Sigmoid colon (tissue), 4 donors: ENCODE data around the gene SELENOF.

ENCODE experiments used
- CTCF ChIP-seq, 4 experiments: fragments of 450-650 bp in 3 of 4; fragments of 200-600 bp in 1 of 4; IDR thresholded peaks; one replicate each; pipeline ENCODE4 v1.5.1; 2016 to 2019; ENCODE audit warnings: antibody characterized with exemption in 4 of 4, mild to moderate bottlenecking in 3 of 4, moderate library complexity in 2 of 4
- EP300 ChIP-seq, 4 donors: sonication (generic); formaldehyde crosslinking; IDR thresholded peaks; one replicate each; pipeline ENCODE4 v1.6.1; 2017; ENCODE audit warnings: antibody characterized with exemption in 4 of 4
- POLR2A ChIP-seq, 2 donors: fragments of 450-650 bp; IDR thresholded peaks; one replicate each; pipeline ENCODE4 v1.6.1; 2016; ENCODE audit warnings: antibody characterized with exemption in 2 of 2, mild to moderate bottlenecking in 2 of 2, moderate library complexity in 2 of 2
- POLR2AphosphoS5 ChIP-seq, 4 donors: sonication (generic); formaldehyde crosslinking; IDR thresholded peaks; one replicate each; pipeline ENCODE4 v1.6.1; 2017; ENCODE audit warnings: antibody characterized with exemption in 4 of 4

GRCh38 chr1:86928819-86929218 is 14.9 kb upstream of the SELENOF start:
- no peak for TF ChIP-seq CTCF (IDR thresholded peaks at IDR 0.05)
- no peak for TF ChIP-seq POLR2A (IDR thresholded peaks at IDR 0.05)
- TF ChIP-seq EP300 (IDR thresholded peaks at IDR 0.05): no peak
- no peak for TF ChIP-seq POLR2AphosphoS5 (IDR thresholded peaks at IDR 0.05)
